ENCODE data around the gene ISL2.

DNA sequence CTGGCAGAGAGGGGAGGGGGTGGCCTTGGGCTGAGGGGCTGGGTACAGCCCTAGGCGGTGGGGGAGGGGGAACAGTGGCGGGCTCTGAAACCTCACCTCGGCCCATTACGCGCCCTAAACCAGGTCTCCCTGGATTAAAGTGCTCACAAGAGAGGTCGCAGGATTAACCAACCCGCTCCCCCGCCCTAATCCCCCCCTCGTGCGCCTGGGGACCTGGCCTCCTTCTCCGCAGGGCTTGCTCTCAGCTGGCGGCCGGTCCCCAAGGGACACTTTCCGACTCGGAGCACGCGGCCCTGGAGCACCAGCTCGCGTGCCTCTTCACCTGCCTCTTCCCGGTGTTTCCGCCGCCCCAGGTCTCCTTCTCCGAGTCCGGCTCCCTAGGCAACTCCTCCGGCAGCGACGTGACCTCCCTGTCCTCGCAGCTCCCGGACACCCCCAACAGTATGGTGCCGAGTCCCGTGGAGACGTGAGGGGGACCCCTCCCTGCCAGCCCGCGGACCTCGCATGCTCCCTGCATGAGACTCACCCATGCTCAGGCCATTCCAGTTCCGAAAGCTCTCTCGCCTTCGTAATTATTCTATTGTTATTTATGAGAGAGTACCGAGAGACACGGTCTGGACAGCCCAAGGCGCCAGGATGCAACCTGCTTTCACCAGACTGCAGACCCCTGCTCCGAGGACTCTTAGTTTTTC is 4.9 kb downstream of the ISL2 start:
- TF ChIP-seq, protein P1, sequence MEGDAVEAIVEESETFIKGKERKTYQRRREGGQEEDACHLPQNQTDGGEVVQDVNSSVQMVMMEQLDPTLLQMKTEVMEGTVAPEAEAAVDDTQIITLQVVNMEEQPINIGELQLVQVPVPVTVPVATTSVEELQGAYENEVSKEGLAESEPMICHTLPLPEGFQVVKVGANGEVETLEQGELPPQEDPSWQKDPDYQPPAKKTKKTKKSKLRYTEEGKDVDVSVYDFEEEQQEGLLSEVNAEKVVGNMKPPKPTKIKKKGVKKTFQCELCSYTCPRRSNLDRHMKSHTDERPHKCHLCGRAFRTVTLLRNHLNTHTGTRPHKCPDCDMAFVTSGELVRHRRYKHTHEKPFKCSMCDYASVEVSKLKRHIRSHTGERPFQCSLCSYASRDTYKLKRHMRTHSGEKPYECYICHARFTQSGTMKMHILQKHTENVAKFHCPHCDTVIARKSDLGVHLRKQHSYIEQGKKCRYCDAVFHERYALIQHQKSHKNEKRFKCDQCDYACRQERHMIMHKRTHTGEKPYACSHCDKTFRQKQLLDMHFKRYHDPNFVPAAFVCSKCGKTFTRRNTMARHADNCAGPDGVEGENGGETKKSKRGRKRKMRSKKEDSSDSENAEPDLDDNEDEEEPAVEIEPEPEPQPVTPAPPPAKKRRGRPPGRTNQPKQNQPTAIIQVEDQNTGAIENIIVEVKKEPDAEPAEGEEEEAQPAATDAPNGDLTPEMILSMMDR (IDR thresholded peaks at IDR 0.05), result no peak
- TF ChIP-seq POLR2AphosphoS5 (IDR thresholded peaks at IDR 0.05) (no peak), POLR2A (IDR thresholded peaks at IDR 0.05; ENCODE audit: low read depth) (no peak), EP300 (IDR thresholded peaks at IDR 0.05) (no peak)
